SJSA1 (cell line): Measurements from ENCODE around the gene GPR15LG. TPM values are rescaled to one million over a fixed set of nuclear protein-coding genes. Genes with fewer than 3 reads are reported as not detected.
"Not testable (repeated sequence)": the region's sequence is repeated elsewhere in the genome, so short reads cannot be mapped to it uniquely, and the experiment has no call there.

Source experiments
- DNase-seq, 2 experiments: peaks; one replicate each; pipeline ENCODE4 v3.0.0-alpha.2; 2015 to 2020; ENCODE audit warnings: low spot score in 2 of 2, low read depth in 1 of 2
- H3K27ac ChIP-seq: fragments of 250-450 bp; sonication (Bioruptor Pico); 2 replicates; pipeline ENCODE4 v1.5.1; 2020; ENCODE audit warnings: mild to moderate bottlenecking, moderate library complexity
- H3K27me3 ChIP-seq: fragments of 250-450 bp; sonication (Bioruptor Pico); replicated peaks from 2 replicates; pipeline ENCODE4 v1.5.1; 2020; ENCODE audit warnings: mild to moderate bottlenecking, moderate library complexity
- H3K36me3 ChIP-seq: fragments of 250-450 bp; sonication (Bioruptor Pico); 2 replicates; pipeline ENCODE4 v1.5.1; 2020; ENCODE audit warnings: mild to moderate bottlenecking
- H3K4me1 ChIP-seq: fragments of 250-450 bp; sonication (Bioruptor Pico); replicated peaks from 2 replicates; pipeline ENCODE4 v1.6.1; 2021; ENCODE audit warnings: mild to moderate bottlenecking
- H3K4me3 ChIP-seq: fragments of 250-450 bp; sonication (Bioruptor Pico); 2 replicates; pipeline ENCODE4 v1.5.1; 2020; ENCODE audit warnings: mild to moderate bottlenecking
- H3K9me3 ChIP-seq: fragments of 250-450 bp; sonication (Bioruptor Pico); replicated peaks from 2 replicates; pipeline ENCODE4 v1.5.1; 2020; ENCODE audit warnings: mild to moderate bottlenecking
- total RNA-seq: library from RNA; depleted of rRNA; stranded (reverse); fragments of >200 nt; shearing (Covaris generic); gene quantifications from 2 replicates; pipeline ENCODE4 v1.2.3, GENCODE V29; 2014

GPR15LG gene
- total RNA-seq, 1 experiment from 2014 or later: not detected

GRCh38 chr10:84172467-84173356, 889 bp upstream of the GPR15LG start:
- H3K4me1 ChIP-seq: no peaks in the 10 kb centered on the region
- DNase-seq: no peak
- H3K4me3 ChIP-seq: no peak overlapping the region
- H3K27ac ChIP-seq: no peak overlapping the region
- H3K27me3 ChIP-seq: no peaks in the 10 kb centered on the region
- no peaks in the 10 kb centered on the region for H3K36me3 ChIP-seq
- no peaks in the 10 kb centered on the region for H3K9me3 ChIP-seq

GRCh38 chr10:84175436-84175835, 1.8 kb downstream of the GPR15LG start:
- H3K4me1 ChIP-seq: 0 out of 2 replicates have a peak, but pooled peaks cover 4% of the 10 kb centered on the region
- no peaks in the 10 kb centered on the region for H3K36me3 ChIP-seq
- no peak for DNase-seq
- no peak overlapping the region for H3K27ac ChIP-seq
- no peak overlapping the region for H3K4me3 ChIP-seq
- no peaks in the 10 kb centered on the region for H3K27me3 ChIP-seq
- no peaks in the 10 kb centered on the region for H3K9me3 ChIP-seq

GRCh38 chr10:84176351-84176750, 2.8 kb downstream of the GPR15LG start:
- no peak for DNase-seq
- Histone ChIP-seq H3K27ac (no peak overlapping the region), H3K4me3 (no peak overlapping the region), H3K27me3 (no peaks in the 10 kb centered on the region), H3K9me3 (no peaks in the 10 kb centered on the region), H3K36me3 (no peaks in the 10 kb centered on the region), H3K4me1 (0 out of 2 replicates have a peak, but pooled peaks cover 4% of the 10 kb centered on the region)

- H3K9me3 ChIP-seq: no peaks in the 10 kb centered on the region
- no peak for DNase-seq
- H3K4me1 ChIP-seq: 0 out of 2 replicates have a peak, but pooled peaks cover 4% of the 10 kb centered on the region
- H3K36me3 ChIP-seq: no peaks in the 10 kb centered on the region
- no peak overlapping the region for H3K4me3 ChIP-seq
- H3K27me3 ChIP-seq: no peaks in the 10 kb centered on the region
- no peak overlapping the region for H3K27ac ChIP-seq
These were observed 3.4 kb downstream of the GPR15LG start for GRCh38 chr10:84176836-84177474.

- no peaks in the 10 kb centered on the region for H3K36me3 ChIP-seq
- H3K27me3 ChIP-seq: no peaks in the 10 kb centered on the region
- no peak overlapping the region for H3K27ac ChIP-seq
- H3K9me3 ChIP-seq: no peaks in the 10 kb centered on the region
- H3K4me3 ChIP-seq: no peak overlapping the region
- H3K4me1 ChIP-seq: 0 out of 2 replicates have a peak, but pooled peaks cover 4% of the 10 kb centered on the region
- DNase-seq: no peak
These were observed 4.0 kb downstream of the GPR15LG start for GRCh38 chr10:84177541-84178141.

GRCh38 chr10:84178160-84178609, 4.6 kb downstream of the GPR15LG start:
- Histone ChIP-seq H3K27ac (no peak overlapping the region), H3K4me1 (0 out of 2 replicates have a peak, but pooled peaks cover 4% of the 10 kb centered on the region), H3K4me3 (no peak overlapping the region), H3K36me3 (no peaks in the 10 kb centered on the region), H3K27me3 (no peaks in the 10 kb centered on the region), H3K9me3 (no peaks in the 10 kb centered on the region)
- DNase-seq: no peak

- Histone ChIP-seq H3K36me3 (no peaks in the 10 kb centered on the region), H3K27ac (no peak overlapping the region), H3K9me3 (no peaks in the 10 kb centered on the region), H3K4me3 (no peak overlapping the region), H3K4me1 (0 out of 2 replicates have a peak, but pooled peaks cover 4% of the 10 kb centered on the region), H3K27me3 (no peaks in the 10 kb centered on the region)
- DNase-seq: no peak
These were observed 5.6 kb downstream of the GPR15LG start for GRCh38 chr10:84179059-84179710.

- not testable (repeated sequence) for H3K27me3 ChIP-seq, H3K9me3 ChIP-seq, H3K4me1 ChIP-seq, H3K27ac ChIP-seq, H3K4me3 ChIP-seq, H3K36me3 ChIP-seq, DNase-seq
These were observed 6.8 kb downstream of the GPR15LG start for GRCh38 chr10:84180386-84180785.

- H3K4me3 ChIP-seq: no peak overlapping the region
- H3K27ac ChIP-seq: no peak overlapping the region
- no peaks in the 10 kb centered on the region for H3K36me3 ChIP-seq
- H3K9me3 ChIP-seq: no peaks in the 10 kb centered on the region
- no peaks in the 10 kb centered on the region for H3K27me3 ChIP-seq
- DNase-seq: no peak
- 0 out of 2 replicates have a peak, but pooled peaks cover 4% of the 10 kb centered on the region for H3K4me1 ChIP-seq
These were observed 8.0 kb downstream of the GPR15LG start for GRCh38 chr10:84181631-84182030.

GRCh38 chr10:84184517-84184916, 10.9 kb downstream of the GPR15LG start:
- Histone ChIP-seq H3K36me3 (no peaks in the 10 kb centered on the region), H3K4me3 (no peak overlapping the region), H3K9me3 (no peaks in the 10 kb centered on the region), H3K27me3 (no peaks in the 10 kb centered on the region), H3K4me1 (no peaks in the 10 kb centered on the region), H3K27ac (no peak overlapping the region)
- no peak for DNase-seq

- Histone ChIP-seq H3K27ac (no peak overlapping the region), H3K9me3 (no peaks in the 10 kb centered on the region), H3K36me3 (no peaks in the 10 kb centered on the region), H3K27me3 (no peaks in the 10 kb centered on the region), H3K4me1 (no peaks in the 10 kb centered on the region), H3K4me3 (no peak overlapping the region)
- DNase-seq: no peak
These were observed 12.1 kb downstream of the GPR15LG start for GRCh38 chr10:84185526-84186175.

GRCh38 chr10:84188815-84189214, 15.2 kb downstream of the GPR15LG start:
- Histone ChIP-seq H3K4me3 (no peak overlapping the region), H3K27ac (no peak overlapping the region), H3K27me3 (peaks cover 8% of the 10 kb centered on the region), H3K36me3 (no peaks in the 10 kb centered on the region), H3K9me3 (no peaks in the 10 kb centered on the region), H3K4me1 (no peaks in the 10 kb centered on the region)
- no peak for DNase-seq

GRCh38 chr10:84190621-84191020, 17.0 kb downstream of the GPR15LG start:
- no peak overlapping the region for H3K4me3 ChIP-seq
- H3K27ac ChIP-seq: no peak overlapping the region
- no peaks in the 10 kb centered on the region for H3K36me3 ChIP-seq
- H3K4me1 ChIP-seq: 0 out of 2 replicates have a peak, but pooled peaks cover 8% of the 10 kb centered on the region
- no peak for DNase-seq
- H3K27me3 ChIP-seq: peaks cover 26% of the 10 kb centered on the region
- H3K9me3 ChIP-seq: no peaks in the 10 kb centered on the region
